Activated CD8-positive, alpha-beta memory T cell treated with anti-CD3 and anti-CD28 coated beads for 1 hour (primary cell): ENCODE measurements around the gene KIF26A.

Source experiments
- DNase-seq, 2 donors: peaks; one replicate each; pipeline ENCODE4 v3.0.0-alpha.2; 2020; ENCODE audit warnings: low read depth in 1 of 2; ENCODE audit errors: extremely low read depth in 1 of 2

Gene KIF26A

GRCh38 chr14:104190396-104191000, 52.1 kb downstream of the KIF26A start:
- DNase-seq, result no peak

GRCh38 chr14:104191409-104191997, 53.1 kb downstream of the KIF26A start:
- DNase-seq, result no peak

DNA sequence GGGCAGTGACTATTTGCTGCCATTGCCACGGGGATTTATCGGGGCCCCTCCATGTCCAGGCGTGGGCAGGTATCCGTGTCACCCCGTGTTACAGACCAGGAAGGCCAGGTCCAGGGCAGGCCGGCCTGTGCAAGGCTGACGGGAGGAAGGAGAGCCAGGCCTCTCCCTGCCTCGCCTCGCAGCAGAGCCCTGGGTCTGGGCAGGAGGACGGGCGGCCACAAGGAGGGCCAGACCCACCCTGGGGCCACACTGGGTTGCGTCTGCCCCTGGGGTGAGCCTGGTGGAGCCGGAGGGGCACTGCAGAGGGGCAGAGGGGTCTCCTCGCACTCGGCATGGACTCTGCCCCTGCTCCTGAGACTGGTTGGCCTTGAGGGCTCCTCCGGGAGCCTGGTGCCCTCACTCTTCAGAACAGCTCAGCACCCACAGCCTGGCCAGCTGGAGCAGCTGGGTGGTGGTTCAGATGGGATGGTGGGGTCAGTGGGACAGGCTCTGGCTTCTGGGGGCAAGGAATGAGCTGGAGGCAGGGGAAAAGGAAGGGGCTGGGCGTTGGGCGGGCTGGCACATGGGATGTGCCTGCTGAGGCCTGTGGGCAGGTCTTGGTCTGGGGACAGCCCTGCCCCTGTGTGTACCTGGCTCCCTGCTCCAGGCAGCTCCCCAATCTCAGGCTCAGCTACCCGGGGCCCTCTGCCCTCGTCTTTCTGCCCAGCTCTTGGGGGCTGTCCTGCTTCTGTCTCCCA, 53.9 kb downstream of the KIF26A start:
- DNase-seq, result no peak

DNA sequence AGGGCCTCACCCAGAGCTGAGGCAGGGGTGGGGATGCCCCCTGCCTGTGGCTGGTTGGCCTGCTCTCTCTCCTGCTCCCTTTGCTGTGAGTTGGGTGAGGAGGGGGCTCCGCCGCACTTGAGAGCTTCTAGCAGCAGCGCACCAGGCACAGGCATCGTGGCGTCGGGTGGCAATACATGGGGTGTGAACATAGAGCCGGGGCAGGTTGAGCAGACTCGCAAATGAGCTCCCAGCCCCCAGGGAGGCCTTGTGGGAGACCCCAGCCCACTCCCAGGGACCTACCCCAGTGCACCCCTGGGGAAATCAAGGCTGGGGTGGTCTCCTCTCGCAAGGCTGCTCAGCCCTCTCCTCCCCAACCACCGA, 54.5 kb downstream of the KIF26A start:
- DNase-seq, result no peak

DNA sequence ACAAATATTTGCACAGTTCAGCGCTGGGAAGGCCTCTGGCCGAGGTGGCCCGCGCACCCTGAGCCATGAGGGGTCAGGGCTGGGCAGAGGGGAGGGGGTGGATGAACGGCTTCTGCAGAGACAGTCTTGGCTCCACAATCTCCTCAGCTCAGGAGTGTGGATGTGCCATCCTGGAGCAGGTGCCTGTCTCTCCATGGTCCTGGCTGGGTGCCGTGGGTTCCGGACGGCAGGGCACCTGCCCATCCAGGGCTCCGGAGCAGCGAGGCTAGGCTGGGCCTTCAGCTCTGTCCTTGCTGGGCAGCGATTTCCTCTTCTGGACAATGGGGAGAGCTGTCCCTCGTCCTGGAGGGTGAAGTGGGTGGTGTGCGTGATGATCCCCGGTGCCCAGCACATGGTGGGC, 55.6 kb downstream of the KIF26A start:
- DNase-seq, result no peak

GRCh38 chr14:104194716-104195115, 56.3 kb downstream of the KIF26A start:
- DNase-seq, result no peak

GRCh38 chr14:104195361-104195760, 57.0 kb downstream of the KIF26A start:
- DNase-seq, result no peak

DNA sequence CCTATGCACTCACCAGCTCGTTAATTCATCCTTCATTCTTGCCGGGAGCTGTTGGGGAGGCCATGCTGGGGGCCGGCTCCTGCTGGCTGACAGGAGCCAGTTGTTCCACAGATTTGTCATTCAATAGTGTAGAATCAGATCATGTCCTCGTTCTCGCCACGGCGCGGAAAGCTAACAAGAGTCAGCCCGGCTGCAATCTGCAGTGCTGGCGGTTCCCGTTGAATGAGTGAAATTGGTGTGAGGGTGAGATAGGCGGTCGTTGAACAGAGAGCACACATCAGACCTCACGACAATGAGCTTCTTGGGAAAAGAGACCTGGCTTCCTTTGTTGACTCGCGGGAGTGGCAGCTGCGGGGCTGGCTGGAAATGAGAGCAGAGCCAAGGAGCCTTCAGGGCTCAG, 57.5 kb downstream of the KIF26A start:
- DNase-seq, result no peak

DNA sequence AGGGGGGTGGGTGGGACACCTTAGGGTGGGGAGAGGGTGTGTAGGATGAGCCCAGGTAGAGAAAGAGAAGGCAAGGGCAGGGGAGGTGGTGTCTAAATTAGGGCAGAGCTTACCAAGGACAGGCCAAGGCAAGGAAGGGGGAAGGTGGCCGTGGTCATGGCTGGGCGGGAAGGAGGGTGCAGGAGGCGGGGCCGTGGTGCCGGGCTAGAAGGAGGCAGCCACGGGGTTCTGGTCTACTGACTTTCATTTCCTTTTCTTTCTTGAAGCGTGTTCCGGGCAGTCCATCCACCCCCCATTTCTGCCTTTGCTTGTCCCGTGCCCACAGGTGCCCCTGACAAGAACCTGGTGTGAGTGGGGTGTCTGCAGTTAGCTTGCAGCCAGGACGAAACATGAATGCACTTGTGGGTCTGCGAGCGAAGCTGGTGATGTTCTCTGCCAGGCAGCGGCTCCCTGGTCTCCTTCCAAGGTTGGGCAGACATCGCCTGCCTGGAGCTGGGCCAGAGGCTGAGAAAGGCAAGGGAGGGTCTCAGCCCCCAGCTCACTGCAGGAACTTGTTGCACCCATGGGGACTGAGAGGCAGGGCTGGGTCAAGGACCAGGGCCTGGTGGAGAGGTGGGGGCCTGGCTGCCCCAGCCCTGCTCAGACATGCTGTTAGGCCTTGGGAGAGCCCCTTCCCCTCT, 58.2 kb downstream of the KIF26A start:
- no peak for DNase-seq

GRCh38 chr14:104197449-104198247, 59.3 kb downstream of the KIF26A start:
- no peak for DNase-seq

- DNase-seq, result no peak
Measured at GRCh38 chr14:104199266-104199895, 61.0 kb downstream of the KIF26A start.

GRCh38 chr14:104200106-104200505, 61.7 kb downstream of the KIF26A start:
- no peak for DNase-seq

- no peak for DNase-seq
Measured at GRCh38 chr14:104200591-104200990, 62.2 kb downstream of the KIF26A start.

DNA sequence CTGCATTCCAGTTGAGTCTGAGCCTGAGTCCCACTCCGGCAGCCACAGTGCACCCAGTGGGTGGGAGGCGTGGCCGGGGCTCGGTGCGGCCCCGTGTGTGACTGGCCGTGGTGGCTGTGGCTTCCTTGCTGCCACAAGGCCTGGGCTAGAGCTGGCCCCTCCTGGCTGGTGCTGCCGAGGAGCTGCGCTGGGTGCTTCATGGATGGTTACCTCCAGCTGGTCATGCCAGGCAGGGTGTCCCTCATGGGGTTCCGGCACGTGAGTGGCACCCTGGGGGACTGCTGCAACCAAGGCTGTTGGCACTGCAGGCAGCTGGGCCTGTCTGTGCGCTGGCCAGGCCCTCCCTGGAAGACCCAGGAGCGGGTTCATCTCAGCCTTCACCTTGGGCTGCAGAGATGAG, 62.7 kb downstream of the KIF26A start:
- no peak for DNase-seq

- DNase-seq, result no peak
Measured at GRCh38 chr14:104201496-104201895, 63.1 kb downstream of the KIF26A start.

DNA sequence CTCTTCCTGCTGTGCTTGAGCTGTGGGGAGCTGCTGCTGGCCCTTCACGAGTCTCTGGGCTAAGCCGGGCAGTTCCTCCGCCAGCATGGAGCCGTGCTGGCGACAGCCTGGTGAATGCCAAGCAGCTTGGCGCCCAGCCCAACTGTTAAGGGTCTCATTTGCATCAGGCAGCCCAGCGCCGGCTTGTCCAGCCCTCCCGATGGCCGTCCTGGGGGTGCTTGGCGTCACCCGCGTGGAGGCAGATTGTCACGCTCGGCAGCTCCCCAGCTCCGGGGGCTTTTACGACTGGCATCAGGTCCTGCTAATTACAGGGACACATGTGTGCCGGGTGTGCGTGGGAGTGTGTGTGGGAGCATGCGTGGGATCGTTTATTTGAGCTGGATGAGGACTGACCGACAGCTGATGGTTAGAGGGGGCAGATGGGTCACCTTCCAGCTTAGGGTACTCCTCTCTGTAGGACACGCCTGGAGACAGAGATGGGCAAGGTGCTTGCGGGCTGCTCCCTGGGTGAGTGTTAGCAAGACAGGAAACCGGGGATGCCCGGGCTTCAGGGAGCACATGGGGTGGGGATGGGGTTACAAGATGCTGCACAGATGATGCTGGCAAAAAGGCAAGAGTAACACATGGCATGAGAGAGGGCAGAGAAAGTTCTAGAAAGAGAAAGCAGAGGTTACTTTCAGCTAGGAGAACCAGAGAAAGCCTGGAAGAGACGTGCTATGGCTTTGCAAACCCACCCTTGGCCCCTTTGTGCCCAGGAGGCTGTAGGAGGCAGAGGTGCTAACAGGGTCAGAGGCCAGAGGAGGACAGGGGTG, 64.1 kb downstream of the KIF26A start:
- DNase-seq, result no peak

DNA sequence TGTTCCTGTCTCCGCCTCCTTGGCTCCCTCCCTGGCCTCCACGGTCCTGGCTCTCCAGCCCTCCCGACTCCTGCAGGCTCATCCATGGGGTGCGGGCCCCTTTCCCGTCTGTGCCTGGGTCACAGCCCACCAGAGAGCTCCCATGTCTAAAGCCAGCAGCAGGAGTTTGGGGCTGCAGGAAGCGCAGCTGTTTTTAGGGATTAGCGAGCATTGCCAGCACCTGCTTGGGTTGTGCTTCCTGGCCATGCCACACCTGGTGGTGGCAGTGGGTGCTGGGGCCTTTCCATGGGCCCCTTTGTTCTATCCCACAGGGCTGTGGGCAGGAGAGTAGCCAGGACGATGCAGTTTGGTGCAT, 64.7 kb downstream of the KIF26A start:
- DNase-seq, result no peak

DNA sequence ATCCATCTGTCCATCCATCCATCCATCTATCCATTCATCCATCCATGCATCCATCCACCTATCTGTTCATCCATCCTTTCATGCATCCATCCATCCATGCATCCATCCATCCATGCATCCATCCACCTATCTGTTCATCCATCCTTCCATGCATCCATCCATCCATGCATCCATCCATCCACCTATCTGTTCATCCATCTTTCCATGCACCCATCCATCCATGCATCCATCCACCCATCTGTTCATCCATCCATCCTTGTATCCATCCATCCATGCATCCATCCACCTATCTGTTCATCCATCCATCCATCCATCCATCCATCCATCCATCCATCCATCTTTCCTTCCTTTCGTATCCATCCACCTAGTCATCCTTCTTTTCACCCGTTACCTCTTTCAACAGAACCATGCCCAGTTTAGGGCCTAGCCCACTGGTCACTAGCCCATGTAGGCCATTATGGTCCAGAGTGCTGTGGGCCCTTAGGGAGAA, 66.3 kb downstream of the KIF26A start:
- no peak for DNase-seq

- no peak for DNase-seq
Measured at GRCh38 chr14:104205781-104206180, 67.4 kb downstream of the KIF26A start.
